Stimulated activated CD8-positive, alpha-beta memory T cell treated with anti-CD3 and anti-CD28 coated beads, Interleukin-4, amount 100 ng/mL, for 1 hour (primary cell): ENCODE measurements around the gene EFCAB13.

Experiments used
- DNase-seq, 2 donors: peaks; one replicate each; pipeline ENCODE4 v3.0.0-alpha.2; 2020; ENCODE audit warnings: low read depth in 2 of 2, low spot score in 1 of 2

The EFCAB13 gene

GRCh38 chr17:47323382-47324223 is at the start of gene EFCAB13:
Gene EFCAB13 (plus strand): TSS chr17:47323955. CDS start chr17:47328354, 4,399 bp downstream.
- peak; percentile 39 to 59 for DNase-seq

GRCh38 chr17:47274319-47275069 is 49.3 kb upstream of the EFCAB13 start:
- no peak for DNase-seq

GRCh38 chr17:47275245-47275984 is 48.3 kb upstream of the EFCAB13 start:
- no peak for DNase-seq

GRCh38 chr17:47276444-47276843 is 47.3 kb upstream of the EFCAB13 start:
- DNase-seq, result no peak

GRCh38 chr17:47276868-47277267 is 46.9 kb upstream of the EFCAB13 start:
- no peak for DNase-seq

GRCh38 chr17:47277921-47278320 is 45.8 kb upstream of the EFCAB13 start:
- no peak for DNase-seq

GRCh38 chr17:47278561-47278960 is 45.2 kb upstream of the EFCAB13 start:
- no peak for DNase-seq

- DNase-seq, result no peak
Observed at GRCh38 chr17:47279062-47279801, 44.5 kb upstream of the EFCAB13 start.

GRCh38 chr17:47280072-47280811 is 43.5 kb upstream of the EFCAB13 start:
- no peak for DNase-seq

- DNase-seq, result no peak
Observed at GRCh38 chr17:47281216-47281615, 42.5 kb upstream of the EFCAB13 start.

- no peak for DNase-seq
Observed at GRCh38 chr17:47285003-47285402, 38.8 kb upstream of the EFCAB13 start.

- DNase-seq, result no peak
Observed at GRCh38 chr17:47286198-47286914, 37.4 kb upstream of the EFCAB13 start.

GRCh38 chr17:47287068-47287467 is 36.7 kb upstream of the EFCAB13 start:
- DNase-seq, result no peak

GRCh38 chr17:47287639-47288038 is 36.1 kb upstream of the EFCAB13 start:
- no peak for DNase-seq

- no peak for DNase-seq
Observed at GRCh38 chr17:47288531-47289116, 35.1 kb upstream of the EFCAB13 start.

GRCh38 chr17:47289302-47289701 is 34.5 kb upstream of the EFCAB13 start:
- DNase-seq, result no peak

- no peak for DNase-seq
Observed at GRCh38 chr17:47290870-47291241, 32.9 kb upstream of the EFCAB13 start.

- no peak for DNase-seq
Observed at GRCh38 chr17:47291242-47291873, 32.4 kb upstream of the EFCAB13 start.

GRCh38 chr17:47292206-47292605 is 31.5 kb upstream of the EFCAB13 start:
- DNase-seq, result no peak
